Activated T-helper 17 cell treated with anti-CD3 and anti-CD28 coated beads, Interleukin-2, amount 50 U/mL, for 72 hours (primary cell): ENCODE results near the gene MAN2A2. TPM values are rescaled to one million over a fixed set of nuclear protein-coding genes. Genes with fewer than 3 reads are reported as not detected.
"Not testable (repeated sequence)": the region's sequence is repeated elsewhere in the genome, so short reads cannot be mapped to it uniquely, and the experiment has no call there.

Experiments used
- ATAC-seq: fragments of 150-1000 bp; cut with Tn5 transposase; replicated peaks from 2 replicates; pipeline ENCODE4 v1.10.0; 2021; ENCODE audit warnings: mild to moderate bottlenecking, moderate library complexity
- H3K27ac Mint-ChIP-seq: one replicate; pipeline ENCODE4 v1.8.0; 2022; ENCODE audit warnings: mixed read lengths
- H3K27me3 Mint-ChIP-seq: one replicate; pipeline ENCODE4 v1.8.0; 2022; ENCODE audit warnings: mixed read lengths
- H3K36me3 Mint-ChIP-seq: one replicate; pipeline ENCODE4 v1.8.0; 2022; ENCODE audit warnings: low read depth, mild to moderate bottlenecking, mixed read lengths
- H3K4me1 Mint-ChIP-seq: one replicate; pipeline ENCODE4 v1.8.0; 2022; ENCODE audit warnings: mixed read lengths
- H3K4me3 Mint-ChIP-seq: one replicate; pipeline ENCODE4 v1.8.0; 2022; ENCODE audit warnings: mild to moderate bottlenecking, mixed read lengths
- H3K9me3 Mint-ChIP-seq: one replicate; pipeline ENCODE4 v1.8.0; 2022; ENCODE audit warnings: mixed read lengths
- total RNA-seq, 2 donors: library from RNA; stranded (reverse); gene quantifications; one replicate each; pipeline ENCODE4 v1.2.3, GENCODE V29; 2022

The MAN2A2 gene
- total RNA-seq, 2 donors from 2014 or later: 121 to 127 TPM

GRCh38 chr15:90866800-90867199 lies 36.3 kb upstream of the MAN2A2 start:
- no peak overlapping the region for H3K27ac Mint-ChIP-seq
- no peaks in the 10 kb centered on the region for H3K27me3 Mint-ChIP-seq
- H3K4me1 Mint-ChIP-seq: peaks cover 28% of the 10 kb centered on the region
- no peak overlapping the region for H3K4me3 Mint-ChIP-seq
- H3K9me3 Mint-ChIP-seq: no peaks in the 10 kb centered on the region
- ATAC-seq: no peak
- H3K36me3 Mint-ChIP-seq: peaks cover 34% of the 10 kb centered on the region

- peaks cover 26% of the 10 kb centered on the region for H3K4me1 Mint-ChIP-seq
- peak within 1 kb of the TSS; percentile 100 for H3K27ac Mint-ChIP-seq
- ATAC-seq: no peak
- H3K36me3 Mint-ChIP-seq: peaks cover 47% of the 10 kb centered on the region
- H3K27me3 Mint-ChIP-seq: no peaks in the 10 kb centered on the region
- peak within 1 kb of the TSS; percentile 96 for H3K4me3 Mint-ChIP-seq
- H3K9me3 Mint-ChIP-seq: no peaks in the 10 kb centered on the region
Measured at GRCh38 chr15:90868261-90868689, 34.8 kb upstream of the MAN2A2 start, which contains the start of gene FURIN. TSS of gene FURIN (plus strand) at chr15:90868588. CDS start at chr15:90875741, 7,153 bp downstream.

- H3K27me3 Mint-ChIP-seq: no peaks in the 10 kb centered on the region
- peak overlapping the region; percentile 96 for H3K4me3 Mint-ChIP-seq
- peaks cover 56% of the 10 kb centered on the region for H3K36me3 Mint-ChIP-seq
- H3K9me3 Mint-ChIP-seq: no peaks in the 10 kb centered on the region
- H3K4me1 Mint-ChIP-seq: peaks cover 18% of the 10 kb centered on the region
- H3K27ac Mint-ChIP-seq: peak overlapping the region; percentile 100
- ATAC-seq: peak; percentile 0
Measured at GRCh38 chr15:90869140-90869541, 34.0 kb upstream of the MAN2A2 start.

- Mint-ChIP-seq H3K4me3 (peak overlapping the region; percentile 96), H3K4me1 (peaks cover 17% of the 10 kb centered on the region), H3K9me3 (no peaks in the 10 kb centered on the region), H3K36me3 (peaks cover 62% of the 10 kb centered on the region), H3K27me3 (no peaks in the 10 kb centered on the region), H3K27ac (peak overlapping the region; percentile 100)
- peak; percentile 73 for ATAC-seq
Measured at GRCh38 chr15:90869601-90870353, 33.3 kb upstream of the MAN2A2 start.

- no peak for ATAC-seq
- Mint-ChIP-seq H3K27me3 (no peaks in the 10 kb centered on the region), H3K4me3 (peak overlapping the region; percentile 96), H3K36me3 (peaks cover 70% of the 10 kb centered on the region), H3K27ac (peak overlapping the region; percentile 100), H3K4me1 (peaks cover 17% of the 10 kb centered on the region), H3K9me3 (no peaks in the 10 kb centered on the region)
Measured at GRCh38 chr15:90870354-90871138, 32.6 kb upstream of the MAN2A2 start.

GRCh38 chr15:90871139-90871715 lies 31.9 kb upstream of the MAN2A2 start:
- peaks cover 77% of the 10 kb centered on the region for H3K36me3 Mint-ChIP-seq
- peak overlapping the region; percentile 96 for H3K4me3 Mint-ChIP-seq
- H3K9me3 Mint-ChIP-seq: no peaks in the 10 kb centered on the region
- peaks cover 12% of the 10 kb centered on the region for H3K4me1 Mint-ChIP-seq
- no peak for ATAC-seq
- no peaks in the 10 kb centered on the region for H3K27me3 Mint-ChIP-seq
- peak overlapping the region; percentile 100 for H3K27ac Mint-ChIP-seq

- ATAC-seq: no peak
- peaks cover 83% of the 10 kb centered on the region for H3K36me3 Mint-ChIP-seq
- H3K4me1 Mint-ChIP-seq: peaks cover 18% of the 10 kb centered on the region
- H3K27me3 Mint-ChIP-seq: no peaks in the 10 kb centered on the region
- peak overlapping the region; percentile 98 for H3K27ac Mint-ChIP-seq
- peak overlapping the region; percentile 92 for H3K4me3 Mint-ChIP-seq
- H3K9me3 Mint-ChIP-seq: no peaks in the 10 kb centered on the region
Measured at GRCh38 chr15:90871716-90872485, 31.2 kb upstream of the MAN2A2 start.

- peak overlapping the region; percentile 98 for H3K27ac Mint-ChIP-seq
- peak overlapping the region; percentile 92 for H3K4me3 Mint-ChIP-seq
- no peaks in the 10 kb centered on the region for H3K27me3 Mint-ChIP-seq
- H3K4me1 Mint-ChIP-seq: peaks cover 22% of the 10 kb centered on the region
- ATAC-seq: peak; percentile 71
- H3K9me3 Mint-ChIP-seq: no peaks in the 10 kb centered on the region
- peaks cover 91% of the 10 kb centered on the region for H3K36me3 Mint-ChIP-seq
Measured at GRCh38 chr15:90872486-90873184, 30.5 kb upstream of the MAN2A2 start.

- no peaks in the 10 kb centered on the region for H3K27me3 Mint-ChIP-seq
- no peak for ATAC-seq
- H3K27ac Mint-ChIP-seq: peak overlapping the region; percentile 98
- H3K4me3 Mint-ChIP-seq: peak overlapping the region; percentile 92
- peaks cover 15% of the 10 kb centered on the region for H3K4me1 Mint-ChIP-seq
- H3K36me3 Mint-ChIP-seq: peaks cover 93% of the 10 kb centered on the region
- H3K9me3 Mint-ChIP-seq: no peaks in the 10 kb centered on the region
Measured at GRCh38 chr15:90873488-90873997, 29.6 kb upstream of the MAN2A2 start.

GRCh38 chr15:90873998-90874605 lies 29.0 kb upstream of the MAN2A2 start:
- peaks cover 93% of the 10 kb centered on the region for H3K36me3 Mint-ChIP-seq
- peak overlapping the region; percentile 92 for H3K4me3 Mint-ChIP-seq
- no peak for ATAC-seq
- H3K9me3 Mint-ChIP-seq: no peaks in the 10 kb centered on the region
- H3K4me1 Mint-ChIP-seq: peaks cover 14% of the 10 kb centered on the region
- peak overlapping the region; percentile 98 for H3K27ac Mint-ChIP-seq
- no peaks in the 10 kb centered on the region for H3K27me3 Mint-ChIP-seq

- Mint-ChIP-seq H3K36me3 (peaks cover 93% of the 10 kb centered on the region), H3K27ac (peak overlapping the region; percentile 98), H3K4me1 (peaks cover 14% of the 10 kb centered on the region)
Measured at GRCh38 chr15:90874986-90875385, 28.1 kb upstream of the MAN2A2 start.

GRCh38 chr15:90875549-90875981 lies 27.5 kb upstream of the MAN2A2 start:
- Mint-ChIP-seq H3K4me3 (peak overlapping the region; percentile 92), H3K27me3 (no peaks in the 10 kb centered on the region), H3K27ac (peak overlapping the region; percentile 98), H3K4me1 (peaks cover 14% of the 10 kb centered on the region), H3K36me3 (peaks cover 93% of the 10 kb centered on the region), H3K9me3 (no peaks in the 10 kb centered on the region)
- no peak for ATAC-seq

More at GRCh38 chr15:90874986-90875385, 28.1 kb upstream of the MAN2A2 start:
- ATAC-seq, H3K27me3 Mint-ChIP-seq, H3K9me3 Mint-ChIP-seq: not testable (repeated sequence)
- H3K4me3 Mint-ChIP-seq: peak overlapping the region; percentile 92

GRCh38 chr15:90876046-90876445 lies 27.1 kb upstream of the MAN2A2 start:
- no peaks in the 10 kb centered on the region for H3K9me3 Mint-ChIP-seq
- H3K4me1 Mint-ChIP-seq: peaks cover 14% of the 10 kb centered on the region

More at GRCh38 chr15:90876046-90876445, 27.1 kb upstream of the MAN2A2 start:
- peaks cover 93% of the 10 kb centered on the region for H3K36me3 Mint-ChIP-seq
- H3K4me3 Mint-ChIP-seq: peak overlapping the region; percentile 92
- no peak for ATAC-seq
- no peaks in the 10 kb centered on the region for H3K27me3 Mint-ChIP-seq
- H3K27ac Mint-ChIP-seq: peak overlapping the region; percentile 98
